Spleen (tissue), 13 donors: Measurements from ENCODE around the gene ADNP2. TPM values are rescaled to one million over a fixed set of nuclear protein-coding genes. Genes with fewer than 3 reads are reported as not detected.
A peak's percentile ranks its signal among the peaks of the same experiment; 100 is the strongest.

Experiments
- DNase-seq: peaks from one replicate; pipeline ENCODE4 v3.0.0-alpha.2; 2020
- H3K27ac ChIP-seq, 8 donors: fragments of 200-600 bp; sonication (generic) in 7 of 8; 1 replicate in 4 of 8; 2 replicates in 4 of 8; pipeline versions ENCODE4 v1.5.0 to v1.8.0; 2016 to 2021; ENCODE audit warnings: inconsistent platforms in 4 of 8, mild to moderate bottlenecking in 4 of 8, moderate library complexity in 1 of 8
- H3K27me3 ChIP-seq, 7 donors: fragments of 200-600 bp; sonication (generic) in 6 of 7; replicated peaks in 1 of 7; 1 replicate in 4 of 7; 2 replicates in 3 of 7; pipeline versions ENCODE4 v1.5.0 to v1.8.0; 2016 to 2021; ENCODE audit warnings: inconsistent platforms in 3 of 7, mild to moderate bottlenecking in 1 of 7
- H3K36me3 ChIP-seq, 6 donors: fragments of 200-600 bp; sonication (generic) in 5 of 6; 1 replicate in 4 of 6; 2 replicates in 2 of 6; pipeline versions ENCODE4 v1.5.0 to v1.8.0; 2016 to 2021; ENCODE audit warnings: inconsistent platforms in 2 of 6
- H3K4me1 ChIP-seq, 6 donors: fragments of 200-600 bp; sonication (generic) in 5 of 6; 1 replicate in 3 of 6; 2 replicates in 3 of 6; pipeline versions ENCODE4 v1.5.0 to v1.8.0; 2016 to 2021; ENCODE audit warnings: inconsistent platforms in 3 of 6
- H3K4me3 ChIP-seq, 8 donors: fragments of 200-600 bp; sonication (generic) in 7 of 8; 1 replicate in 4 of 8; 2 replicates in 4 of 8; pipeline versions ENCODE4 v1.5.0 to v1.8.0; 2016 to 2021; ENCODE audit warnings: inconsistent platforms in 4 of 8, mild to moderate bottlenecking in 4 of 8, moderate library complexity in 2 of 8
- H3K9me3 ChIP-seq, 8 donors: fragments of 200-600 bp; sonication (generic) in 7 of 8; 1 replicate in 4 of 8; 2 replicates in 4 of 8; pipeline versions ENCODE4 v1.5.0 to v1.8.0; 2016 to 2021; ENCODE audit warnings: inconsistent platforms in 4 of 8
- CTCF ChIP-seq, 11 experiments: fragments of 200-600 bp in 7 of 11; fragments of 450-650 bp in 4 of 11; sonication (generic) in 4 of 11; IDR thresholded peaks in 8 of 11; conservative IDR thresholded peaks in 3 of 11; 1 replicate in 7 of 11; 2 replicates in 4 of 11; pipeline versions ENCODE4 v1.4.0 to v1.8.0; 2016 to 2021; ENCODE audit warnings: antibody characterized with exemption in 11 of 11, inconsistent platforms in 4 of 11, mild to moderate bottlenecking in 1 of 11
- POLR2A ChIP-seq, 3 donors: fragments of 450-650 bp; IDR thresholded peaks; one replicate each; pipeline ENCODE4 v1.5.1; 2017; ENCODE audit warnings: antibody characterized with exemption in 3 of 3, mild to moderate bottlenecking in 1 of 3
- POLR2AphosphoS5 ChIP-seq, 3 donors: sonication (generic); formaldehyde crosslinking; IDR thresholded peaks; one replicate each; pipeline ENCODE4 v1.5.1; 2017; ENCODE audit warnings: antibody characterized with exemption in 3 of 3
- WGBS, 5 donors: extraction: QIAGEN DNeasy Blood & Tissue Kit in 3 of 5; methylation state at CpG; one replicate each; pipeline versions ENCODE4 v1.1.5 to v1.1.7; 2013 to 2018; 5-methylcytosine and 5-hydroxymethylcytosine counted together
- intact Hi-C: fragments of 100-400 bp; cut with DNase I; formaldehyde crosslinking; loops from one replicate; pipeline ENCODE4 v1.15.0; 2023; ENCODE audit warnings: low total_unique reads
- long read RNA-seq, 2 donors: transcript quantifications; one replicate each; lab custom pipeline, GENCODE V29; 2026
- polyA plus RNA-seq, 3 donors: library from polyadenylated mRNA; stranded (reverse); fragments of 200-250 nt; gene quantifications; one replicate each; pipeline ENCODE4 v1.2.1, GENCODE V29; 2013
- total RNA-seq, 7 donors: library from RNA; depleted of rRNA in 3 of 7; stranded (reverse); fragments of >200 nt in 3 of 7; fragmentation: NEBNext Ultra II Directional in 4 of 7; extraction: Animal tissue kit (Norgen Biotek cat#: 25700) in 4 of 7; gene quantifications; one replicate each; pipeline versions ENCODE4 v1.1.0 to v1.2.1, GENCODE V29; 2016 to 2021
- donor health status: healthy with polysubstance abuse.
- donor health status: DM: no; HTN: no; CAD: no; lungs with moderate emphysema.
- donor health status: DM: no; HTN: no; CAD: no.
- donor health status: Bipolar disorder and iron deficiency.
- donor health status: healthy.
- donor health status: DM: no; HTN: no; CAD: no.
- donor health status: DM: yes; HTN: yes; CAD: no.

ADNP2 gene, protein sequence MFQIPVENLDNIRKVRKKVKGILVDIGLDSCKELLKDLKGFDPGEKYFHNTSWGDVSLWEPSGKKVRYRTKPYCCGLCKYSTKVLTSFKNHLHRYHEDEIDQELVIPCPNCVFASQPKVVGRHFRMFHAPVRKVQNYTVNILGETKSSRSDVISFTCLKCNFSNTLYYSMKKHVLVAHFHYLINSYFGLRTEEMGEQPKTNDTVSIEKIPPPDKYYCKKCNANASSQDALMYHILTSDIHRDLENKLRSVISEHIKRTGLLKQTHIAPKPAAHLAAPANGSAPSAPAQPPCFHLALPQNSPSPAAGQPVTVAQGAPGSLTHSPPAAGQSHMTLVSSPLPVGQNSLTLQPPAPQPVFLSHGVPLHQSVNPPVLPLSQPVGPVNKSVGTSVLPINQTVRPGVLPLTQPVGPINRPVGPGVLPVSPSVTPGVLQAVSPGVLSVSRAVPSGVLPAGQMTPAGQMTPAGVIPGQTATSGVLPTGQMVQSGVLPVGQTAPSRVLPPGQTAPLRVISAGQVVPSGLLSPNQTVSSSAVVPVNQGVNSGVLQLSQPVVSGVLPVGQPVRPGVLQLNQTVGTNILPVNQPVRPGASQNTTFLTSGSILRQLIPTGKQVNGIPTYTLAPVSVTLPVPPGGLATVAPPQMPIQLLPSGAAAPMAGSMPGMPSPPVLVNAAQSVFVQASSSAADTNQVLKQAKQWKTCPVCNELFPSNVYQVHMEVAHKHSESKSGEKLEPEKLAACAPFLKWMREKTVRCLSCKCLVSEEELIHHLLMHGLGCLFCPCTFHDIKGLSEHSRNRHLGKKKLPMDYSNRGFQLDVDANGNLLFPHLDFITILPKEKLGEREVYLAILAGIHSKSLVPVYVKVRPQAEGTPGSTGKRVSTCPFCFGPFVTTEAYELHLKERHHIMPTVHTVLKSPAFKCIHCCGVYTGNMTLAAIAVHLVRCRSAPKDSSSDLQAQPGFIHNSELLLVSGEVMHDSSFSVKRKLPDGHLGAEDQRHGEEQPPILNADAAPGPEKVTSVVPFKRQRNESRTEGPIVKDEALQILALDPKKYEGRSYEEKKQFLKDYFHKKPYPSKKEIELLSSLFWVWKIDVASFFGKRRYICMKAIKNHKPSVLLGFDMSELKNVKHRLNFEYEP
- 10 to 100 TPM; 14.3 to 20.6 (median 15.7) TPM for total RNA-seq
- polyA plus RNA-seq: 1 to 10 TPM; 3.5 to 4.5 (median 3.7) TPM
- long read RNA-seq, donor 1, full-length matches to known transcripts: 3 of 3 reads
- long read RNA-seq, donor 1, partial matches to known transcripts: 0 of 3 reads
- long read RNA-seq, donor 1, other reads (novel, unspliced or antisense): 0 of 3 reads
- long read RNA-seq, donor 2, full-length matches to known transcripts: 2 of 2 reads
- long read RNA-seq, donor 2, partial matches to known transcripts: 0 of 2 reads
- long read RNA-seq, donor 2, other reads (novel, unspliced or antisense): 0 of 2 reads

DNA sequence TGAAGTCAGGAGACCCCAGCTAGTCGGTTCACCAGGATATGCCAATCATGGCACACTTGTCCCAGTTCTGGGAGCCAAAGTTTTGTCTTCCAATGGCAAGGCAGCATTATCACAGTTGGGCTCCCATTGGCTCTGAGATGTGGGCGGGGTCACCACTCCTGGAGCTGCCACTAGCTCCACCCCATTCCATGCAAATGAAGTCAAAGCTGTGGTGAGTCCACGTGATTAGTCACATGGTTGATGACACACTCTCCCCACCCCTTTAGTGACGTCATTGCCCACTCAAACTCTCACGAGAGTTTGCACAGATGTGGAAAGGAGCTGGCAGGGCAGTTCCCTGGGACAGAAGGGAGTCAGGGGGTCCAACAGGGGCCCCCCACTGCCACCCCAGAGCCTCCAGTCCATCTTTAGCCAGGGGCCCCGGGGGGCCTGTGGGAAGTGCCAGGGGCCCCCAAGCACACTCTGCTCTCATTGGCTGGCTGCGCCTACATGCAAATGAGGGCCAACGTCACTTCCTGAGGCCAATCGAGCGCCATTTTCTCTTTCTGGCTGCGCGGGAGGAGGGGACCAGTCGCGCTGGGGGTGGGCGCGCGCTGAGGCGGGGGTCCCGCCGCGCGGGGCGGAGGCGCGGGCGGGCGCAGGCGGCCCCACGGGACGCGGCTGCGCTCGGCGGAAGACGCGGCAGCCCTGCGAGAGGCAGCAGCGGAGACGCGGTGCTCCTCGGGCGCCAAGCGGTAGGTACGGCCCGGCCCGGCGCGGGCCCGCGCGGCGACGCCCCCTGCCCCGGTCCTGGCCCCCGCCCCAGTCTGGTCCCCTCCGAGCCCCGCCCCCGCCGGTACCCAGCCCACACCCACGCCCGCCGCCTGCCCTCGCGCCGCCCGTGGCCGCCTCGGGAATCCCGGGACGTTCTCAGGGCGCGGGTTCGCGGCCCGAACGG is at the start of gene ADNP2:
ADNP2 (plus strand) TSS at position 524 of the 937 bp plus-strand sequence. CDS start 8,281 bp downstream, outside the sequence.
- 2 to 8% (median 2%) methylated on average over 16 to 76 of the region's 76 CpGs for WGBS, 5 donors
- peak; percentile 86 for DNase-seq
- peak within 1 kb of the TSS; percentile 69 to 90 (median 85) for H3K27ac ChIP-seq
- H3K4me3 ChIP-seq: peak within 1 kb of the TSS; percentile 39 to 74 (median 56)
- no peaks in the 10 kb centered on the region for H3K27me3 ChIP-seq
- H3K9me3 ChIP-seq: peaks cover 0 to 7% (median 0%) of the 10 kb centered on the region in 8 donors
- TF ChIP-seq POLR2AphosphoS5 (IDR thresholded peaks at IDR 0.05): peak; percentile 71 to 78 (median 71)
- TF ChIP-seq CTCF (IDR thresholded peaks at IDR 0.05 in 8 of 11, conservative IDR thresholded peaks at IDR 0.05 in 3 of 11): no peak
- H3K4me1 ChIP-seq: peaks cover 12 to 62% (median 21%) of the 10 kb centered on the region in 6 donors
- intact Hi-C loops: no loop called here
- H3K36me3 ChIP-seq: no peaks in the 10 kb centered on the region

- Histone ChIP-seq H3K36me3 (no peaks in the 10 kb centered on the region), H3K4me3 (no peak overlapping the region), H3K9me3 (peaks cover 11 to 87% (median 65%) of the 10 kb centered on the region in 8 donors), H3K27ac (no peak overlapping the region), H3K27me3 (no peaks in the 10 kb centered on the region), H3K4me1 (no peaks in the 10 kb centered on the region)
- 88 to 91% (median 90%) methylated on average over 6 of the region's 6 CpGs for WGBS, 5 donors
- intact Hi-C loops: no loop called here
- no peak for DNase-seq
- no peak for TF ChIP-seq POLR2AphosphoS5 (IDR thresholded peaks at IDR 0.05)
- TF ChIP-seq CTCF (IDR thresholded peaks at IDR 0.05 in 8 of 11, conservative IDR thresholded peaks at IDR 0.05 in 3 of 11): no peak
- TF ChIP-seq POLR2A (IDR thresholded peaks at IDR 0.05): no peak
Measured at GRCh38 chr18:80059945-80060344, 49.1 kb upstream of the ADNP2 start.

DNA sequence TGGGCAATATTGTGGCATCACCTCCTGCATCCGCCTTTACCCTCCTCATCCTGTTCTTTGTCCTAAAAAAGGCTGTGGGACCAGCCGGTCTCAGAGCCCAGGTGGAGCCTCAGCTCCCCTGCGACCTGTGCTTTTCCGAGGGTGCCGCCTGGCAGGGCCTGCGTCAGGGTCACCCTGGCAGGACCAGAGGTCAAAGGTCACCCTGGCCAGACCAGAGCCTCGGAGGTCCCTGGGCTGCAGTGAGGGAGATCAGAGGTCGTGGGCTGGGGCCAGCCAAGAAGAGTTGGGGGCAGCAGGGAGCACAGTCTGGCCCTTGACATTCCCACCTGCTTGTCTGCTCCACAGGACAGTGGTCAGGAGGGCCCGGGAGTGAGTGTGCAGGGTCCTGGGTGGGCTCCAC is 43.4 kb upstream of the ADNP2 start:
- TF ChIP-seq POLR2AphosphoS5 (IDR thresholded peaks at IDR 0.05) (no peak), POLR2A (IDR thresholded peaks at IDR 0.05) (no peak), CTCF (IDR thresholded peaks at IDR 0.05 in 8 of 11, conservative IDR thresholded peaks at IDR 0.05 in 3 of 11) (no peak)
- no peak overlapping the region for H3K4me3 ChIP-seq
- H3K4me1 ChIP-seq: no peaks in the 10 kb centered on the region
- intact Hi-C loops: no loop called here
- DNase-seq: no peak
- peaks cover 0 to 31% (median 25%) of the 10 kb centered on the region in 8 donors for H3K9me3 ChIP-seq
- H3K36me3 ChIP-seq: no peaks in the 10 kb centered on the region
- H3K27ac ChIP-seq: no peak overlapping the region
- H3K27me3 ChIP-seq: no peaks in the 10 kb centered on the region
- 88 to 97% (median 89%) methylated on average over 7 to 9 of the region's 9 CpGs for WGBS, 5 donors
